Body of pancreas (tissue), 4 donors: ENCODE data around the gene CCDC191.

Experiments
- POLR2A ChIP-seq, 3 donors: fragments of 450-650 bp; IDR thresholded peaks; one replicate each; pipeline ENCODE4 v1.6.1; 2016; ENCODE audit warnings: antibody characterized with exemption in 3 of 3, mild to moderate bottlenecking in 2 of 3
- TF ChIP-seq, protein P1 (sequence below), 7 experiments: fragments of 450-650 bp in 4 of 7; fragments of 200-600 bp in 3 of 7; sonication (generic) in 3 of 7; IDR thresholded peaks; one replicate each; pipeline ENCODE4 v1.5.1; 2016 to 2019; ENCODE audit warnings: antibody characterized with exemption in 7 of 7

DNA sequence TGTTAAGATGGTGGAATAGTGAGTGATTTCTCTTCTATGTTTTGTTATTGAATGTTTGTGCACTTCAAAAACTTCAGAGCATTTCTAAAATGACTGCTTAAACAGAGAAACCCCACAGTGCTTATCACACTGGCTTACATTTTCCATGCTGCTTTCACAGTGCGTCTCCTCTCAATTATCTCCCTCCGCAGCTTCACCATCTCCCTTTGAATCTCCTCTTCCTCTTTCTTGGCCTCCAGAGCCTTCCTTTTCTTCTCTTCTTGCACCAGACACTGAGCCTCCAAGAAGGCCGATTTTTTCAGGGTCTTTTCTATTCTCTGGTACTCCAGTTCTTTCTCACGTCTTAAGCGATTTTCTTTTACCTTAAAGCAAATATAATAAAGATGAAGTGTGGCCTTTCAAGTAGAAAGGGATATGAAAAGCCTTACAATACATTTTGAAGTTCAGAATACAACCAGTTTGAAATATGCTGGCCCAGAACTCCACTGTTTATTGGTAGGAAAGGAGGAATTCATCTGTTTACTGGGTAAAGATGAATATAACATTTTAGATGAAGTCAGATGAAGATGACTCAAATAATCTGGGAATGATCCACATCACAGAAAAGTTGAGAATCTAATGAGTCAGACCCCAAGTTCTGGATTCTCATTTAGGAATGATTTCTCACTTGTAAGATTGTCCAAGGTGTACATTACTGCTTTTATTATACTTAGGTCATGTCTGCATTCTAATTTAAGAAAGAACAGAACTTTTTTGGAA lies 21.4 kb downstream of the CCDC191 start:
- TF ChIP-seq, protein P1, sequence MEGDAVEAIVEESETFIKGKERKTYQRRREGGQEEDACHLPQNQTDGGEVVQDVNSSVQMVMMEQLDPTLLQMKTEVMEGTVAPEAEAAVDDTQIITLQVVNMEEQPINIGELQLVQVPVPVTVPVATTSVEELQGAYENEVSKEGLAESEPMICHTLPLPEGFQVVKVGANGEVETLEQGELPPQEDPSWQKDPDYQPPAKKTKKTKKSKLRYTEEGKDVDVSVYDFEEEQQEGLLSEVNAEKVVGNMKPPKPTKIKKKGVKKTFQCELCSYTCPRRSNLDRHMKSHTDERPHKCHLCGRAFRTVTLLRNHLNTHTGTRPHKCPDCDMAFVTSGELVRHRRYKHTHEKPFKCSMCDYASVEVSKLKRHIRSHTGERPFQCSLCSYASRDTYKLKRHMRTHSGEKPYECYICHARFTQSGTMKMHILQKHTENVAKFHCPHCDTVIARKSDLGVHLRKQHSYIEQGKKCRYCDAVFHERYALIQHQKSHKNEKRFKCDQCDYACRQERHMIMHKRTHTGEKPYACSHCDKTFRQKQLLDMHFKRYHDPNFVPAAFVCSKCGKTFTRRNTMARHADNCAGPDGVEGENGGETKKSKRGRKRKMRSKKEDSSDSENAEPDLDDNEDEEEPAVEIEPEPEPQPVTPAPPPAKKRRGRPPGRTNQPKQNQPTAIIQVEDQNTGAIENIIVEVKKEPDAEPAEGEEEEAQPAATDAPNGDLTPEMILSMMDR (IDR thresholded peaks at IDR 0.05): no peak
- no peak for TF ChIP-seq POLR2A (IDR thresholded peaks at IDR 0.05)
